ENCODE results near the gene ALK. TPM values are rescaled to one million over a fixed set of nuclear protein-coding genes. Genes with fewer than 3 reads are reported as not detected.

Gene ALK
- total and polyA plus RNA-seq, 2 donors (not counting 1 experiment from before 2014, with no cell fraction given) = not detected

DNA sequence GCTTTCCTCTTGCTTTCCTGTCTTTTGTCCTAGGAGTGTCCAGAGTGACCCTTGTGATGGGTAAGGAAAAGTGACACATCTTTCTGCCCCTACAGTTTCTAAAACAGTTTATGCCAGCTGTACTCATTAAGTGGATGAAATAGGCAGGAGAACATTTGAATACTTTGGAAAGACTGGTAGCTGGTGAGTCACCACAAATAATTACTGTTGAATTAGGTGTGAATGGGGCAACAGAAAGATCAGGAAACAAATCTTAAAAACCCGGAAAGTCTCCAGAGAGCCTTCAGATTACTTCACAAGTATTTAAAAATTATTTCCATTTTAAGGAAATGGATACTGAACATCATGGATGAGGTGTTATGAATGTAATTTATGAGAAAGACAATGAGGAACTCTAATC is 527.7 kb downstream of the ALK start:
- Histone ChIP-seq H4K20me1 (ENCODE audit: control insufficient read depth, insufficient read depth, low read length, poor library complexity, severe bottlenecking) (no peaks in the 10 kb centered on the region), H3K4me1 (ENCODE audit: control insufficient read depth in 2 of 2, insufficient read depth in 2 of 2, low read length in 2 of 2) (no peaks in the 10 kb centered on the region), H3K27ac (ENCODE audit: low read length in 2 of 2) (no peak overlapping the region), H2AFZ (ENCODE audit: insufficient read depth, low read depth, low read length, poor library complexity, severe bottlenecking) (no peak overlapping the region), H3K36me3 (replicated peaks in 1 of 2; ENCODE audit: control extremely low read depth in 1 of 2, control insufficient read depth in 1 of 2, extremely low read depth in 1 of 2, insufficient read depth in 2 of 2, low read length in 1 of 2) (no peaks in the 10 kb centered on the region), H3K9ac (ENCODE audit: low read length) (no peak overlapping the region), H3K27me3 (replicated peaks in 1 of 4; ENCODE audit: control extremely low read depth in 1 of 4, control insufficient read depth in 3 of 4, insufficient read depth in 4 of 4, low read length in 3 of 4) (peaks cover 0 to 8% (median 0%) of the 10 kb centered on the region in 4 experiments), H3K79me2 (ENCODE audit: control insufficient read depth, insufficient read depth, low read length) (no peaks in the 10 kb centered on the region), H3K4me3 (ENCODE audit: control extremely low read depth in 1 of 5, extremely low read depth in 1 of 5, insufficient read depth in 1 of 5, low read depth in 2 of 5, low read length in 4 of 5) (no peak overlapping the region), H3K4me2 (replicated peaks; ENCODE audit: low read depth, low read length, poor library complexity, severe bottlenecking) (no peak overlapping the region), H3K9me3 (ENCODE audit: control extremely low read depth in 1 of 3, control insufficient read depth in 2 of 3, insufficient read depth in 1 of 3, low read length in 2 of 3) (no peaks in the 10 kb centered on the region)
- ChIA-PET CTCF (no interaction called here), POLR2A (no interaction called here)
- intact Hi-C loops (cut with micrococcal nuclease) = no loop called here
- Mint-ChIP-seq H3K4me3 (no peak overlapping the region), H3K4me1 (no peaks in the 10 kb centered on the region), H3K9me3 (ENCODE audit: insufficient read depth) (no peaks in the 10 kb centered on the region), H3K27ac (no peak overlapping the region), H3K27me3 (peaks cover 10% of the 10 kb centered on the region)
- DNase-seq (no peak), ATAC-seq (ENCODE audit: low read depth) (no peak)
- no CpG with 5 or more reads among the region's 1 CpG for WGBS (ENCODE audit: insufficient coverage)
- no peak for TF ChIP-seq EZH2 (IDR thresholded peaks at IDR 0.05; ENCODE audit: borderline replicate concordance, insufficient read depth, low read depth, low read length, poor library complexity, severe bottlenecking)

DNA sequence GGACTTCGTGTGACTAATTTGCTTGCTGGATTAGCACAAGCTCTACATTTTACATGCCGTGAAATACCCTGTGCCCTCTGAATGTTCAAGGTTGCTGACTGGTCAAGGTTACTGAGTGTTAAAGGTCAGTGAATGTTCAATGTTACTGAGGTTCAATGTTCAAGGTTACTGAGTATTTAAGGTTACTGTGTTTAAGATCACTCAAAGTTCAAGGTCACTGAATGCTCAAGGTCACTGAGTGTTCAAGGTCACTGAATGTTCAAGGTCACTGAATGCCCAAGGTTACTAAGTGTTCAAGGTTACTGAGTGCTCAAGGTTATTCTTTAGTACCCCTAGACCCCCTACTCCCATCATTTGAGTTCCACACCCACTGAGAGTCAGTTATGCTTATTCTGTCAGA is 528.6 kb downstream of the ALK start:
- no peak overlapping the region for H3K9ac ChIP-seq (ENCODE audit: low read length)
- H3K4me1 Mint-ChIP-seq = no peaks in the 10 kb centered on the region
- no peaks in the 10 kb centered on the region for H3K36me3 ChIP-seq (replicated peaks in 1 of 2; ENCODE audit: control extremely low read depth in 1 of 2, control insufficient read depth in 1 of 2, extremely low read depth in 1 of 2, insufficient read depth in 2 of 2, low read length in 1 of 2)
- H2AFZ ChIP-seq (ENCODE audit: insufficient read depth, low read depth, low read length, poor library complexity, severe bottlenecking) = no peak overlapping the region
- no peaks in the 10 kb centered on the region for H3K9me3 ChIP-seq (ENCODE audit: control extremely low read depth in 1 of 3, control insufficient read depth in 2 of 3, insufficient read depth in 1 of 3, low read length in 2 of 3)
- no peak for ATAC-seq (ENCODE audit: low read depth)
- CTCF ChIA-PET = no interaction called here
- intact Hi-C loops (cut with micrococcal nuclease) = no loop called here
- no peak for DNase-seq
- H3K27ac ChIP-seq (ENCODE audit: low read length in 2 of 2) = no peak overlapping the region
- peaks cover 10% of the 10 kb centered on the region for H3K27me3 Mint-ChIP-seq
- POLR2A ChIA-PET = no interaction called here
- TF ChIP-seq EZH2 (IDR thresholded peaks at IDR 0.05; ENCODE audit: borderline replicate concordance, insufficient read depth, low read depth, low read length, poor library complexity, severe bottlenecking) = no peak
- TF ChIP-seq, protein P1, sequence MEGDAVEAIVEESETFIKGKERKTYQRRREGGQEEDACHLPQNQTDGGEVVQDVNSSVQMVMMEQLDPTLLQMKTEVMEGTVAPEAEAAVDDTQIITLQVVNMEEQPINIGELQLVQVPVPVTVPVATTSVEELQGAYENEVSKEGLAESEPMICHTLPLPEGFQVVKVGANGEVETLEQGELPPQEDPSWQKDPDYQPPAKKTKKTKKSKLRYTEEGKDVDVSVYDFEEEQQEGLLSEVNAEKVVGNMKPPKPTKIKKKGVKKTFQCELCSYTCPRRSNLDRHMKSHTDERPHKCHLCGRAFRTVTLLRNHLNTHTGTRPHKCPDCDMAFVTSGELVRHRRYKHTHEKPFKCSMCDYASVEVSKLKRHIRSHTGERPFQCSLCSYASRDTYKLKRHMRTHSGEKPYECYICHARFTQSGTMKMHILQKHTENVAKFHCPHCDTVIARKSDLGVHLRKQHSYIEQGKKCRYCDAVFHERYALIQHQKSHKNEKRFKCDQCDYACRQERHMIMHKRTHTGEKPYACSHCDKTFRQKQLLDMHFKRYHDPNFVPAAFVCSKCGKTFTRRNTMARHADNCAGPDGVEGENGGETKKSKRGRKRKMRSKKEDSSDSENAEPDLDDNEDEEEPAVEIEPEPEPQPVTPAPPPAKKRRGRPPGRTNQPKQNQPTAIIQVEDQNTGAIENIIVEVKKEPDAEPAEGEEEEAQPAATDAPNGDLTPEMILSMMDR (IDR thresholded peaks at IDR 0.05) = no peak
- H3K9me3 Mint-ChIP-seq (ENCODE audit: insufficient read depth) = no peaks in the 10 kb centered on the region
- no peak overlapping the region for H3K4me3 ChIP-seq (ENCODE audit: control extremely low read depth in 1 of 5, extremely low read depth in 1 of 5, insufficient read depth in 1 of 5, low read depth in 2 of 5, low read length in 4 of 5)
- H3K27me3 ChIP-seq (replicated peaks in 1 of 4; ENCODE audit: control extremely low read depth in 1 of 4, control insufficient read depth in 3 of 4, insufficient read depth in 4 of 4, low read length in 3 of 4) = peaks cover 0 to 5% (median 0%) of the 10 kb centered on the region in 4 experiments
- no peaks in the 10 kb centered on the region for H3K4me1 ChIP-seq (ENCODE audit: control insufficient read depth in 2 of 2, insufficient read depth in 2 of 2, low read length in 2 of 2)
- H3K27ac Mint-ChIP-seq = no peak overlapping the region
- 94% methylated on average over 2 of the region's 2 CpGs for WGBS (ENCODE audit: insufficient coverage)
- H4K20me1 ChIP-seq (ENCODE audit: control insufficient read depth, insufficient read depth, low read length, poor library complexity, severe bottlenecking) = no peaks in the 10 kb centered on the region
- no peak overlapping the region for H3K4me2 ChIP-seq (replicated peaks; ENCODE audit: low read depth, low read length, poor library complexity, severe bottlenecking)
- H3K79me2 ChIP-seq (ENCODE audit: control insufficient read depth, insufficient read depth, low read length) = no peaks in the 10 kb centered on the region
- no peak overlapping the region for H3K4me3 Mint-ChIP-seq
